GM19351 (cell line): Measurements from ENCODE around the gene IPO5.
"Not testable (repeated sequence)": the region's sequence is repeated elsewhere in the genome, so short reads cannot be mapped to it uniquely, and the experiment has no call there.

ENCODE experiments used
- ATAC-seq: cut with Tn5 transposase; IDR thresholded peaks from one replicate; pipeline ENCODE4 v1.9.1; 2021; ENCODE audit warnings: mild to moderate bottlenecking, moderate library complexity; ENCODE audit not compliant: unreplicated experiment

IPO5 gene

DNA sequence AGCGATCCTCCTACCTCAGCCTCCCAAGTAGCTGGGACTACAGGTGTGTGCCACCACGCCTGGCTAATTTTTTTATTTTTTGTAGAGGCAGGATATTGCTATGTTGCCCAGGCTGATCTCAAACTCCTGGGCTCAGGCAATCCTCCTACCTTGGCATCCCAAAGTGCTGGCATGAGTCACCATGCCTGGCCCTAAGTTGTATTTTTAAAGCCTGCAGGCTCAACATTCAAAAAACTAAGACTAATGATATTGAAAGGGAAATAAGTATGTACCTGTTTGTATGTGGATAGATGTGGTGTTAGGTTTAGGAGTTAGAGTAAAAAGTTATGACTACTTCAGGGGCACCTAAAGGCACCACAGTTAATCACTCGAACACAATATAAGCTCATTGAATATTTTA, 5.4 kb upstream of the IPO5 start:
- ATAC-seq: no peak

- ATAC-seq: not testable (repeated sequence)
These were observed 4.2 kb upstream of the IPO5 start for GRCh38 chr13:97949316-97949715.

- no peak for ATAC-seq
These were observed 2.1 kb upstream of the IPO5 start for GRCh38 chr13:97951376-97951775.

DNA sequence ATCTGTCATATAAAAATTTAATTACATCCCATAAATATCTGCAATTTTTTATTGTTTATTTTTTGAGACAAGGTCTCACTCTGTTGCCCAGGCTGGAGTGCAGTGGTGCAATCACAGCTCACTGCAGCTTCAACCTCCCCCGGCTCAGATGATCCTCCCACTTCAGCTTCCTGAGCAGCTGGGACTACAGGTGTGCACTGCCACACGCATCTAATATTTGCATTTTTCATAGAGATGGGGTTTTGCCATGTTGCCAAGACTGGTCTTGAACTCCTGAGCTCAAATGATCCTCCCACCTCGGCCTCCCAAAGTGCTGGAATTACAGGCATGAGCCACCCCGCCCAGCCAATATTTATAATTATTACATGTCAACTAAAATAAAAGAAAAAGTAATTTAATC, 644 bp upstream of the IPO5 start:
- peak; percentile 83 for ATAC-seq

DNA sequence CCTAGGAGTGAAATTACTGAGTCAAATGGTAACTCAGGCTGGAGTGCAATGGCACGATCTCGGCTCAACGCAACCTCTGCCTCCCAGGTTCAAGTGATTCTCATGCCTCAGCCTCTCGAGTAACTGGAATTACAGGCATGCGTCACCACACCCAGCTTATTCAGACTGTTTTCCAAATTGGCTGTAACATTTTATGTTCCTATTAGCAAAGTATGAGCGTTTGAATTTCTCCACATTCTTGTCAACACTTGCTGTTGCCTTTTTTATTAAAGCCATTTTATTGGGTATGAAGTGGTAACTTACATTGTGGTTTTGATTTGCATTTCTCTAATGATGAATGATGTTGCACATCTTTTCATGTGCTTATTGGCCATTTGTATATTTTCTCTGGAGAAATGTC, 7.9 kb downstream of the IPO5 start:
- no peak for ATAC-seq

DNA sequence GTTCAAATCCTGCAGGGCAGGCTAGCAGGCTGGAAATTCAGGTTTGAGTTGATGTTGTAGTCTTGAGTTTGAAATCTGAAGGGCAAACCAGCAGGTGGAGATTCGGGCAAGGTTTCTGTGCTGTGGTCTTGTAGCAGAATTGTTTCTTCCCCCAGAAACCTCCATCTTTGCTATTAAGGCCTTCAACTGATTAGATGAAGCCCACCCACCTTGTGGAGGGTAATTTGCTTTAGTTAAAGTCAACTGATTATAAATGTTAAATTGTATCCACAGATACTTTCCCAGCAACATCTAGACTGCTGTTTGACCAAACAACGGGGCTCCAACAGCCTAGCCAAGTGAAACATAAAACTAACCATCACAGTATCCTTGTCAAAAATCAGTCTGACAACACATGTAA, 9.4 kb downstream of the IPO5 start:
- no peak for ATAC-seq

GRCh38 chr13:97967226-97967625, 13.8 kb downstream of the IPO5 start:
- no peak for ATAC-seq

GRCh38 chr13:97967948-97968347, 14.5 kb downstream of the IPO5 start:
- ATAC-seq: no peak

GRCh38 chr13:97971519-97971918, 18.0 kb downstream of the IPO5 start:
- no peak for ATAC-seq

DNA sequence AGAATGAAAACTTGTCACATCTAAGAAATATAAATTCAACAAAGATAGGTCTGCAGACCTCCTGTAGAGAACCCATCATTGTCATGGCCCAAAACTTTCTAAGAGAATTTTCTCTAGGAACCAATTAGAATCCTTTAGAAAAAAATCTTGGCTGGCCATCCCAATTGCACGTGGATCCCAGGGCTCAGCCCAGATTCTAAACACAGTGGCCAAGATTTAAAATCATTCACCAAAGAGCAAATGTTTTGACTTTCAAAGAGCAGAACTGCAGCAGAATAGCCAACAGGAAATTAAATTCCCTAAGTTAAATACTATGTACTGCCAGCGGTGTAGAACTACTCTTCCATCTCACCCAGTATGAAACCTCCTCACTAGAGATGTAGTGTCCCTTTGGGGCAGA, 21.3 kb downstream of the IPO5 start:
- no peak for ATAC-seq

- ATAC-seq: peak; percentile 1
These were observed 21.9 kb downstream of the IPO5 start for GRCh38 chr13:97975280-97975847.

DNA sequence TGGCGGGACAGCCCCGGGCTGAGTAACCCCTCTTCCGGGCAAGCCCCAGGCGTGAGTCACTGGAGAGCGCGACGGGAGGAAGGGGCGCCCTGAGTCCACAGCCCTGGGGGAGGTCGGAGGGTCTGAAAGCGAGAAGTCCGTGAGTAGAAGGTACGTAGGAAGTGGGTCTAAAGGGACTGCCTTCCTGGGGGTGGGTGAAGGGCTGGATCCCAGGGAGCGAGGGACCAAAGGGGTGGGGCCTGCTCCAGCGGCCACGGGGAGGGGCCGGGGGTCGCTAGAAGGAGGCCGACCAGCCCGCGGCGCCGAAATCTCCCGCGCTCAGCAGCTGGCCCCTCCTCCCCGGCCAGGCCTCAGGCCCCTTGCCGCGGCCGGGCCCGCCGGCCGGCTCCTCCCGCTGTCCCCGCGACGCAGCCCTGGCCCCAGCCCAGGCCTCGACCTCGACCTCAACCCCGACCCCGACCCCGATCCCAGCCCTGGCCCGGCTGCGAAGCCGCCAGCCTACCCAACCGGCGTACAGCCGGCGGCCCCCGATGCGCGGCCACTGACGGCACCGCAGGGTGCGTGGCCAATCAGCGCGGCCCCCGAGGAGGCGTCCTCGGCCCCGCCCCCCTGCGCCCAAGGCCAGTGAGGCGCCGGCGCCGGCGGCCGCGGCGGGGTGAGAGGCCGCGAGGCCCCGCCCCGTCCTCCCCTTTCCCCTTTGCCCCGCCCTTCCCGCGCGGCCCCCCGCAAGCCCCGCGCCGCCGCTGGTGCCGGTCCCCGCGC, 22.6 kb downstream of the IPO5 start:
- ATAC-seq: peak; percentile 81

DNA sequence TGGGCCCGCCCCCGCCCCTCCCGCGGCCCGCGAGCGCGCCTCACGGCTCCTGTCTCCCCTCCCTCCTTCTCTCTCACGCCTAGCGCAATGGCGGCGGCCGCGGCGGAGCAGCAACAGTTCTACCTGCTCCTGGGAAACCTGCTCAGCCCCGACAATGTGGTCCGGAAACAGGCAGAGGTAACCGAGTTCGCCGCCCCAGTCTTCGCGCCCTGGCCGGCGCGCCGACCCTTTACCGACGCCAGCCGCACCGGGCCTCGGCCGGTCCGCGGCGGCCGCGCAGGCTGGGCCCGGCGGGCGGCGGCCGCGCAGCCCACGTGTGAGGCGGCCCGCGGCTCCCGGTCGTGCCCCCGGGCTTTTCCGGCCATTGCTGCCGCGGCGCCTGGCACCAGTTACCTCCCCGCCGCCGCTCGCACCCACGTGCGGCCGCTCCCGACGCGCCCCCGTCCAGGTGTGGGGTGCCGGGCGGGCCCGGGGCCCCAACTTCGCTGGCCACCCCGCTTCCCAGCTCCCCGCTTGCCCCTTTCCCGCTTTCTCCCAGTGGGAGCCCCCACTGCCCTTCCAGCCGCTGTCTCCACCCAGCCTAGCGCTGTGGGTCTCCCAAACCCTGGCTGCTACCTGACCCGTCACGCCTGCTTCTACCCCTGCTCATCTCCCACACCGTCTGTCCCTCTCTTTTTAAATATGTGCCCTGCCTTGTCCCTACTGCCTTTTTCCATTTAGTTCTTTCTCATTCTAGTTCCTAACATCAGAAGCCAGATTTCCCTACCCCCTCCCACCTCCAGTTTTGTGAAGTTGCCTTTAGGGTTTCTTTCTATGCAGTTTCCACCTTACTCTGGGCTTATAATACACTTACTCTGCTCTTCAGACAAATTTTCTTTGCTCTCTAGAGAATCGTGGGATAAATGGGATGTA, 23.4 kb downstream of the IPO5 start:
- peak; percentile 24 for ATAC-seq

DNA sequence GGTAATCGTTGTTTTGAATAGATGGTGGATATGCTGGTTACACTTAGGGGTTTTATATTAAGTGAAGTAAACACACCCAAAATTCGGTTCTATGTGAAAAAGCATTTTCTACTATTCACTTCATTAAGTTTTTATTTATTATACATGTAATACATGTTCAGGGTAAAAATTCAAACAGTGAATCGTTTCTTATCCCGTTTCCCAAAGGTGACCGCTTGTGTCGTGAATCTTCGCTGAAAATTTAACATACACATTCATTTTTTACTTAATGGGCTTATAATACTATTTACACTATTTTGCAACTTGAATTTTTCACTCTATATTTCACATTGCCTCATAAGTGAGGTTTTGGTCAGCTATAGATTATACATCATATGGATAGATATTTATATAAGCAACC, 24.5 kb downstream of the IPO5 start:
- no peak for ATAC-seq

DNA sequence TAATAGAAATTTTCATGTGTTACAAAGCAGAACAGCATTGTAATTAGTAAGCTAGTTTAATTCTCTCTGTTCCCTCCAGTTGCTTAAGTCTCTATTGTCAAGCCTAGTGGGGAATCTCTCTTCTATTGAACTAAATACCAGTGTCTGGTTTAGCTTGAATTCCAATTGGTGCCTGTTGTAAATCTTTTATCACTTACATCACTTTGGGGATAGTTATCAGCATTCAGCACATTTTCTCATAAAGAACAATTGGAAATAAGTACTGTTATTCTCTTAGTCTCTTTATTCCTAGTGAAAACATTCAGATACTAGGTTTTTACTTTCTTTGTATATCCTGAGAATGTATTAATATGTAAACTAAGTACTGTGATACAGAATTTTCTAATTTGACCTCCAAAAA, 25.2 kb downstream of the IPO5 start:
- no peak for ATAC-seq

GRCh38 chr13:97979051-97979450, 25.6 kb downstream of the IPO5 start:
- no peak for ATAC-seq

DNA sequence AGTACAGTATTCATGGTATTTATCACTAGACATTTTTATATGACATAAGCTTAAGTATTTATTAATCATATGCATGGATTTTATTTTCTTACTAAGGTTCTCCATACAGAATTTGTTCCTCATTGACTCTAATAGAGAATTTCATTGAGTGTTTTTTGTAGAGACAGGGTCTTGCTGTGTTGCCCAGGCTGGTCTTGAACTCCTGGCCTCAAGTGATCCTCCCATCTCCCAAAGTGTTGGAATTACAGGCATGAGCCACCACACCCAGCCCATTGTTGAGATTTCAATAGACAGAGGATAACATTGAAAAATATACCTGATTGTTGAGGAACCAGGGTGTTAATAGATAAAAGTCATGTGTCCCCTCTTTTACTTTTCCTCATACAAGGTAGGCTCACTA, 26.1 kb downstream of the IPO5 start:
- ATAC-seq: no peak

DNA sequence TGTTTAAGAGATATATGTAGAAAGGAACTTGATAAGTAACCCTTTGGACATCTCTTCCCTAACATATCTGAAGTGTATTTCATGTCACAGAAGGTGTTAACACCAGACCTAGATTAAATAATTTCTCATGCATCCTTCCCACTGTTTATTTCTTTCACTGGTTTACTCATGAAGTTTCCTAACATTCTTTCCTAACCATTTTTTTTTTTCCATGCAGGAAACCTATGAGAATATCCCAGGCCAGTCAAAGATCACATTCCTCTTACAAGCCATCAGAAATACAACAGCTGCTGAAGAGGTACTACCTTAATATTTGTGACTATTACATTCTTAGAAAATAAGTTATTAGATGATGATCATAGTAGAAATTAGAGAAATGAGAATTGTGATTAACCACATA, 28.8 kb downstream of the IPO5 start:
- ATAC-seq: no peak

DNA sequence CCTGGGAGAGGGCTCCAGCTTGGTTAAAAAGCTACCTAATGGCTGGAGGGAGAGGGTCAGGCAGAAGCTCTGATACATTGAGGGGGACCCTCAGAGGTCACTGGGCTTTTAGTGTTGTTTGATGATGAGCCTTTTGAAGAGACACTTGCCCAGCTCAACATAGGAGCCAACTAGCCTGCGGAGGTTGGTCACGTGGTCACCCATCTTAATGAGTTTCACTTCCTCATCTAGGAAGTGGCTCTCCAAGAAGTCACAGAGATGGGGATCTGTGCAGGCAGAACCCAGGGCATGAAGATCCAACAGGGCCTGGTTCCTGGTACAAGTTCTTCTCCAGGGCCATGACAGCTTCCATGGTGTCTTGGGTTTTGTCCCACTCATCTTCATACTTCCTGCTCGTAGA, 33.4 kb downstream of the IPO5 start:
- ATAC-seq: peak; percentile 98

DNA sequence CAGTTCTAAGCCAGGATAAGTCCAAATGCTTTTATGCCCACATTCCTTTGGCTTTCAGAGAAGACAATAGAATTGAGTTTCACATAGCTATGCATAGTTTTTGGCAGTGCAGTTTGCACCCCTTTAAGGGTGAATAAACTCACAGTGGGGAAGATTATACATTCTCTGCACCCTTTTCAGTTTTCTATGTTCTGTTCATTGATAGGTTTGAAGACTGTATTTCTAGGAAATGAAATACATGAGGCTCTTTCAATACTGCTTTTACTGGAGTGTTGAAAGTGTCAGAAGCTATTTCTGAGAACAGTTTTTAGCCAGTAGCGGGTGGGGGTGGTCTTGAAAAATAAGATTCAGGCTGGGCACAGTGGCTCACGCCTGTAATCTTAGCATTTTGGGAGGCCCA, 46.2 kb downstream of the IPO5 start:
- no peak for ATAC-seq

- no peak for ATAC-seq
These were observed 50.6 kb downstream of the IPO5 start for GRCh38 chr13:98004107-98004506.

- not testable (repeated sequence) for ATAC-seq
These were observed 51.5 kb downstream of the IPO5 start for GRCh38 chr13:98004997-98005396.
